NCI-H2029 (cell line): Measurements from ENCODE around the gene DQX1.

Source experiments
- DNase-seq: peaks from one replicate; lab custom pipeline; 2025; lab: John Stamatoyannopoulos, UW

DQX1 gene

GRCh38 chr2:74507926-74508520 is 18.0 kb downstream of the DQX1 start:
- no peak for DNase-seq

DNA sequence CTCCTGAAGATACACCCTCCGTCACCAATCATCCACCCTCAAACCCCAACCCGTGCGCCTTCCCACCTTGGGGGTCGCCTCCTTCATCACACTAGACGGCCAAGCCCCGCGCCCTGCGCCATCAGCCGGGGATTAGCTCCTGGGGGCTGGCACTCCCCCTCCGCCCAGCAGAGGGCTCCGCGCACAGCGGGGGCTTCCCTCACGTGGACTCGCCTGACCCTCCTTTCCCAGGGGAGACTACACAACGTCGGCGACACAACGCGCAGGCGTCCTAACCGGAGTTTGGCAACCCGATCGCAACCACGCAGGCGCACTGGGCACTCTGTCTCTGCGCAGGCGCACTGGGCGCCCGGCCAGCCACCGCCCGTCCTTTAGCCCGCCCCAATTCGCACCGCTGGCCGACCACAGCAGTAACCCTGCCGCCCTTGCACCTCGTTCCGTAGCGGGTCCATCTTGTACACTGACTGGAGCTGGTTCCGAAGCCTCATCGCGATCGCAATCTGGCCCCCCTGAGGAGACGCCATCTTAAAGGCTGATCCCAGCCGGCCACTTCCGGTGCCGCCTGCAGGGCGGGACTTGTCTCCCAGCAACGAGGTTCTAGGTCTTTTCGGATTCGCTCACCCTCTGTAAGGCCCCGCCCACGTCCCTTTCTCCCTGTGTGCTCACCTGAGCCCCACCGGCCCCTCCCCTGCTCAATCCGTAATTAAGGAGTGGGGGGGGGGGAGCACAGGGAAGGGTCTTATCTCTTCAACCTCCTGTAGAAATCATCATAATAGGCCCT is 18.7 kb downstream of the DQX1 start, which contains the start of gene PCGF1:
Gene PCGF1, minus strand, starts transcription at position 551 of the 781 bp plus-strand sequence. Its CDS starts 27 bp downstream, at position 524.
- peak; percentile 93 for DNase-seq

DNA sequence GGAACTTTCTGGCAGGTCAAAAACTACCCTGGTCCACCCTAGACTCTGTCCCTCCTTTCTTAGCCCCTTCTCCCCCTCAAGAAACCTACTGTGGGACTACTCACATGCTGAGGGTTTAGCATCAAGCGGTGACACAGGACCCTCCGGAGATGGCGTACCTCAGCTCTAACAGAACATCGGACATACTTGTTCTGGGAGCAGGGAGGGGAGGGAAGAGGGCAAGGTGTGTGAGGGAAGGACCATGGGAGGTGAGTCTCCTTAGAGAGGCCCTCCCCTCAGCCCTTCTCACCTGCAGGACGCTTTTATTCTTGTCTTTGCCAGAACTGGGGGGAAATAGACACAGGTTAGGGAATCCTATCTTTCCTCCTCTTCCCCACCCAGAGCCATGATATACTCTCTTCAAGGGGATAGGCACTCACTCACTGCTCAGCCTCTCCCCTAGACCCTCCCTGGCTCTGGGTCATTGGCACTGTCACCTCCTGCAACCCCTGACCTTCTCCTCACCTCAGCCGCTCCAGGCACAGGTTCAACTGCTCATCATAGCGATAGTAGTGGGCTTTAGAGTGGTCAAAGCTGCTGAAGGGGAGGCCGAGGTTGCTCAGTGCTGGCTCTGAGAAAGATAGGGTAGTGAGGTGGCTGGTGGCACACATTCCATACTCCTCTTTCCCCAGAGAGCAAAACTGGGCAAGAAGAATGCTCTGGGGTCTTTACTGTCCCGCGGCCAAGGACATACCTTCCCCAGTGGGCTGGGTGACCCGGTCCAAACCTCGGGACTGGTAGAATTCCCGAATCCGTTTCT is 20.4 kb downstream of the DQX1 start:
- DNase-seq: no peak

GRCh38 chr2:74504591-74504990 is 21.4 kb downstream of the DQX1 start:
- no peak for DNase-seq

GRCh38 chr2:74503506-74504475 is 22.2 kb downstream of the DQX1 start:
- DNase-seq: no peak

- no peak for DNase-seq
Measured at GRCh38 chr2:74502720-74503505, 23.1 kb downstream of the DQX1 start.

GRCh38 chr2:74502147-74502719 is 23.8 kb downstream of the DQX1 start:
- no peak for DNase-seq

DNA sequence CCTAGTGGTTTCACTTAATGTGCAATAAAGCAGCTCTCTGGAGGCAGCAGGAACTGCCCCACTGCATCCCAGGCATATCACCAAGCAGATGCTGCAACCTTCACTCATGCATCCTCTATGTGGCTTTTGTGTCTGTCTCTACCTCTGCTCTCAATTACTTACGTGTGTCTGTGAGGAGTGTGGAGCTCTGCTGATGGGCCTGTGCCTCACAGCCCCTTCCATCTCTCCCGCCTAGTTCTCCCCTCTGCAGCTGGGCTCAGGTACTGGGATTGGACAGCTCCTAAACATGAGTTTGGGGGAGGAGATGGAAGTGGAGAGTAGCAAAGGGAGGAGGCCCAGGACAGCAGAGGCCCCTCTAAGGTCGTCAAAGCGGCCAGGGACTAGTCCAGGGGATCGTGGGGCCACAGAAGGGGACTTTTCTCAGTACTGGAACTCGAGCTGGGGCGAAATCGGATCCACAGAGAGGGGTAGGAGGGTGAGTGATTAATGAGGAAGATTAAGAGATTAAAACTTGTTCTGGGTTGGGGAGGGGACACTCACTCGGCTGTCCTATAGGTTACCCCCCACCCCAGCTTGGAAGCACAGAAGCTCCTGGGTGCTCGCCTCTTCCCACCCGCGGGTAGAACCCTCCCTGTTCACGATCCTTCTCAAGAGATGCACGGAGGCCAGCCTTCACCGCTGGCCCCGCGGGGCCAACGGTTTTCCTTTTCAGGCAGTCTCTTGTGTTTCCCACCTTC is 24.5 kb downstream of the DQX1 start:
- no peak for DNase-seq

- no peak for DNase-seq
Measured at GRCh38 chr2:74500578-74500946, 25.5 kb downstream of the DQX1 start.

- DNase-seq: no peak
Measured at GRCh38 chr2:74499940-74500577, 26.0 kb downstream of the DQX1 start.

GRCh38 chr2:74499267-74499939 is 26.6 kb downstream of the DQX1 start, which contains the start of gene LBX2:
Gene LBX2 (minus strand): TSS chr2:74499603. CDS start chr2:74499537, 66 bp downstream.
- DNase-seq: no peak

DNA sequence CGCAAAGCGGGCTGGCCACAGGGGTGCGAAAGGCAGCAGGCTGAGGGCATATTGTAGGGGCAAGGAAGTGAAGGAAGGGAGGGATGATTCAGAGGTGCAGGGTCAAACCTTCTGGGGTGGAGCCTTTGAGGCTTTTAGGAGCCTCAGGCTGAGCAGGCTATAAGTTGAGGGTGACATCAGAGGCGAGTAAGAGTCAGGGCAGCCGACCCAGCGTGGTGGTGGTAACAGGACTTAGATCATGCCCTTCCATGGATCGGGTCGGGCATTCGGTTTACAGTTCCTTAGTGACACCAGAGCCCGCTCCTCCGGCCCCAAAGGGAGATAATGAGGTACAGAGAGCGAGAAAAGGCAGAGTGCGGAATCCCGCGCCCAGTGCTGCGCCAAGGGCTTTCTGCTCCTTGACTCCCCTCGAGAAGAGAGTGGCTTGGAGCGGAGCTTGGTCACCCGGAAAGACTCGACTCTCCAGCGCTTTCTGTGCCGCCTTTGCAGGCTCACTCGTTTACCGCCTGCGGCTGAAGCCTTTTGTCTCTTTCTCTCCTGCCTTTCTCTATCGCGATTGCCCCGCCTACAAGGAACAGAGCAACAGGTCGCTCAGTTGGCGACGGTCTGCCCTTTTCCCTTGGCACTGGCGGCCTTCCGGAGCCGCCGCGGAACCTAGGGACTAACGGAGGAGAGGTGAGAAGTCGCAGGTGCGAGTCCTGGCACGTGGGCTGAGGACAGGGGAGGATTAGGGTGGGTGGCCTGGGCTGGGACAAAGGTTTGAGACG is 27.3 kb downstream of the DQX1 start:
- no peak for DNase-seq

DNA sequence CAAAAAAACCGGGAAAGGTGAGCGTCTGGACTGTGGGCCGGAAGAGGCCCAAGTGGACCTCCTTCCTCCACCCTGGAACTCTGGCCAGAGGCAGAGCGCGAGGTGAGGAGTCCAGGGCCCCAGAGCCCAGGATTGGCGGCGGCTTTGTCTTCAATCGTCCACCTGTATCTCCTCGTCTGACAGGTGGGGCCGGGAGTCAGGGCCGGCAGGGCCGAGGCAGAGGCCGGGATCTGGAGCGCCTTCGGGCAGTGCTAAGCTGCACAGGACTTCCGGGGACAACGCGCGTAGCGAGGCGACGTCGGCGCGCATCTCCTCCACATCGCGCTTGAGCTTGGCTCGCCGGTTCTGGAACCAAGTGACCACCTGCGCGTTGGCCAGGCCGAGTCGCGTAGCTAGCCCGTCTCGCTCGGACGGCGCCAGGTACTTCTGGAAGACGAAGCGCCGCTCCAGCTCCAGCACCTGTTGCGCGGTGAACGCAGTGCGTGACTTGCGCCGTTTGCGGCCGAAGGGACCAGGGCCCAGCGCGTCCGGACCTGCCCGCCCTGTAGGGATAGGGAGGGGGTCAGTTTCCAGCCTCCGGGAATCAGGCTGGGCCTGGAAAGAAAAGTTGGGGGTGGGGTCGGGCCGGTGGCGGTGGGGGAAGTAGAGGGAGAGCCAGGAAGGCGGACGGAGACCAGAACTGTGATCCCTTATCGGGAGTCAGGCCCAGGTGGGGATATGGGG is 28.1 kb downstream of the DQX1 start:
- no peak for DNase-seq

GRCh38 chr2:74496997-74497776 is 28.8 kb downstream of the DQX1 start:
- DNase-seq: no peak

- no peak for DNase-seq
Measured at GRCh38 chr2:74495440-74495839, 30.6 kb downstream of the DQX1 start.

- no peak for DNase-seq
Measured at GRCh38 chr2:74493546-74493945, 32.5 kb downstream of the DQX1 start.
